GM19043 (cell line): ENCODE data around the gene DDR2.

Experiments
- ATAC-seq: cut with Tn5 transposase; IDR thresholded peaks from one replicate; pipeline ENCODE4 v1.9.1; 2021; ENCODE audit warnings: low read depth; ENCODE audit not compliant: unreplicated experiment

DDR2 gene

GRCh38 chr1:162629077-162629627 is 3.1 kb upstream of the DDR2 start:
- ATAC-seq = no peak

- no peak for ATAC-seq
These were observed 2.6 kb upstream of the DDR2 start for GRCh38 chr1:162629651-162630050.

GRCh38 chr1:162631546-162632191 is 595 bp upstream of the DDR2 start:
- ATAC-seq = no peak

- no peak for ATAC-seq
These were observed 425 bp downstream of the DDR2 start for GRCh38 chr1:162632698-162633080.

GRCh38 chr1:162633081-162633762 is 958 bp downstream of the DDR2 start:
- ATAC-seq = peak; percentile 63

- no peak for ATAC-seq
These were observed 3.2 kb downstream of the DDR2 start for GRCh38 chr1:162635418-162635817.

- ATAC-seq = no peak
These were observed 7.5 kb downstream of the DDR2 start for GRCh38 chr1:162639718-162640117.

- ATAC-seq = no peak
These were observed 8.8 kb downstream of the DDR2 start for GRCh38 chr1:162641114-162641513.

- no peak for ATAC-seq
These were observed 12.7 kb downstream of the DDR2 start for GRCh38 chr1:162644986-162645314.

- no peak for ATAC-seq
These were observed 13.4 kb downstream of the DDR2 start for GRCh38 chr1:162645666-162646065.

- ATAC-seq = no peak
These were observed 17.3 kb downstream of the DDR2 start for GRCh38 chr1:162649583-162649982.

- ATAC-seq = no peak
These were observed 22.8 kb downstream of the DDR2 start for GRCh38 chr1:162654915-162655620.

- ATAC-seq = no peak
These were observed 24.0 kb downstream of the DDR2 start for GRCh38 chr1:162656266-162656665.

- no peak for ATAC-seq
These were observed 28.3 kb downstream of the DDR2 start for GRCh38 chr1:162660574-162660973.

- no peak for ATAC-seq
These were observed 29.1 kb downstream of the DDR2 start for GRCh38 chr1:162661336-162661735.

GRCh38 chr1:162662013-162662412 is 29.7 kb downstream of the DDR2 start:
- no peak for ATAC-seq

- ATAC-seq = no peak
These were observed 30.8 kb downstream of the DDR2 start for GRCh38 chr1:162663086-162663485.

GRCh38 chr1:162663589-162664106 is 31.4 kb downstream of the DDR2 start:
- ATAC-seq = no peak

- ATAC-seq = no peak
These were observed 33.9 kb downstream of the DDR2 start for GRCh38 chr1:162666006-162666645.

GRCh38 chr1:162667381-162668080 is 35.3 kb downstream of the DDR2 start:
- ATAC-seq = no peak
